ENCODE data around the gene DNAL1. TPM values are rescaled to one million over a fixed set of nuclear protein-coding genes. Genes with fewer than 3 reads are reported as not detected.

DNAL1 gene
- total and polyA plus RNA-seq, 2 experiments from 2014 or later = 5.9 to 16.7 TPM

DNA sequence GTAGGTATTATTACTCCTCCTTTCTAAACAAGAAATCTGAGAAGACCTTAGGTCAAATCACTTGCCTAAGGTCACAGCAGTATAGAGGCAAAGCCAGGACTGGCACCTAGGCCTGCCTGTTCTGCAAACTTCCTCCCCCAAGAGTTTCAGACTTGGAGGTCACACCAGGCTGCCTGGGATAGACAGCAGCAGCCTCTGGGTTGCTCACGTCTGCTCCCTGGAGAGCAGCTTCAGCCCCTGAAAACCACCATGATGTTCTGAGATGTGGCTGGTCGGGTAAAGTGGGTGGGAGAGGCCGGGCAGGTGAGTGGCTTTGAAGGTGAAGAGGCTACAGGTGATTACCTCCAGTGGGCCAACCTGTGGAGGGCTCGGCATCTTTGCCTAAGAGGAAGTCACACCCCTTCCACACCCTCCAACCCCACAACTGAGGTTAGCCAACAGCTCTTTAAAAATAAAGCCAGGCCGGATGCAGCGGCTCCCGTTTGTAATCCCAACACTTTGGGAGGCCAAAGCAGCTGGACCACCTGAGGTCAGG lies 106.4 kb downstream of the DNAL1 start:
- H3K4me3 ChIP-seq = no peak overlapping the region
- H3F3A ChIP-seq (ENCODE audit: insufficient read depth) = peaks cover 41% of the 10 kb centered on the region
- in situ Hi-C loops (cut with MboI) = no loop called here
- WGBS, 2 experiments (ENCODE audit: low coverage in 1 of 2, low lambda C conversion rate in 2 of 2, missing lambda C conversion rate in 2 of 2) = 77 to 86% methylated on average over 7 of the region's 7 CpGs
- no peak for DNase-seq
- H3K9me2 ChIP-seq (ENCODE audit: insufficient read depth) = no peaks in the 10 kb centered on the region
- no peaks in the 10 kb centered on the region for H3K36me3 ChIP-seq (ENCODE audit: low read depth)
- H3K27ac ChIP-seq = no peak overlapping the region
- no peak overlapping the region for H3K4me2 ChIP-seq (ENCODE audit: unreplicated experiment)
- no peak overlapping the region for H3K9ac ChIP-seq
- TF ChIP-seq EZH2 (IDR thresholded peaks at IDR 0.05; ENCODE audit: insufficient read depth, poor library complexity, severe bottlenecking) = no peak
- TF ChIP-seq EZH2phosphoT487 (IDR thresholded peaks at IDR 0.05; ENCODE audit: insufficient read depth, low read depth) = no peak
- H3K9me3 ChIP-seq (ENCODE audit: low read depth) = no peaks in the 10 kb centered on the region
- peaks cover 27% of the 10 kb centered on the region for H4K20me1 ChIP-seq (ENCODE audit: insufficient read depth)
- peaks cover 99% of the 10 kb centered on the region for H3K79me2 ChIP-seq (ENCODE audit: insufficient read depth)
- H2AFZ ChIP-seq = no peak overlapping the region
- H3K27me3 ChIP-seq (replicated peaks; ENCODE audit: insufficient read depth) = no peaks in the 10 kb centered on the region
- H3K4me1 ChIP-seq (ENCODE audit: insufficient read depth) = peaks cover 47% of the 10 kb centered on the region

DNA sequence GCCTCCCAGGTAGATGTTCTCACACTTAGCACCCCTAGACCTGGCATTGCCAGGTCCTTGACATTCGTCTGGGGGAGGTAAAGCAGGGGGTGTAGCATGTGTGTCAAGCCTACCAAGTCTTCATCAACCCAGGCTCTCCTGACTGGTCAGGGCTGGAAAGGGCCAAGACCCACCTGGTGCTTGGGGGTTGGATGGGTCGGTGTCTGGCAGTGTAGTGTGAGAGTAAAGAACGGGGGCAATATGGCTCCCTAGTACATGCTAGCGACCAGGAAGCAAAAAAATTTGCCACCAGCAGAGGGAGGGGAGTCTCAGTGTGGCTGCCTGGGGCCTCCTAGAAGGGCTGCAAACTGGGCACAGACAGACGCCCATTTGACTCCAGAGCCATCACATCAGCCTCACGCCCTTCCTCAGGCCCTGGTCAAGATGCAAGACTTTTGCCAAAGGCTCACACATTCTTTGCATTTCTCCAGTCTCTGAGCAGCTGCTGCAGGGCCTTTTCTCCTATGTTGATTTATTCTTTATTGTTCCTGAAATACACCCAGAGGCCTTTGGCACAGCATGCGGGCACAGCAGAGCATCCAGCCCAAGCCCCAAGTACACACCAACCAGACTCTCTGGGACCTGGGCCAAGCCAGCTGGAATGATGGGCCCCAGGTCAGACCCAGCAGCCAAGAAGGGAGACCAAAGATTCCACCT lies 107.7 kb downstream of the DNAL1 start:
- in situ Hi-C loops (cut with MboI) = no loop called here
- Histone ChIP-seq H3K4me1 (ENCODE audit: insufficient read depth) (peaks cover 59% of the 10 kb centered on the region), H3K4me3 (no peak overlapping the region), H3K9me3 (ENCODE audit: low read depth) (no peaks in the 10 kb centered on the region), H3K27me3 (replicated peaks; ENCODE audit: insufficient read depth) (no peaks in the 10 kb centered on the region), H3K36me3 (ENCODE audit: low read depth) (no peaks in the 10 kb centered on the region), H3K27ac (peak overlapping the region; percentile 94), H3K9ac (0 out of 2 replicates have a peak overlapping the region, but pooled peaks have one; percentile 70), H3K9me2 (ENCODE audit: insufficient read depth) (no peaks in the 10 kb centered on the region), H4K20me1 (ENCODE audit: insufficient read depth) (peaks cover 19% of the 10 kb centered on the region), H3K4me2 (ENCODE audit: unreplicated experiment) (peak overlapping the region; percentile 78), H3F3A (ENCODE audit: insufficient read depth) (peaks cover 51% of the 10 kb centered on the region), H2AFZ (no peak overlapping the region), H3K79me2 (ENCODE audit: insufficient read depth) (peaks cover 94% of the 10 kb centered on the region)
- peak; percentile 60 for DNase-seq
- TF ChIP-seq EZH2 (IDR thresholded peaks at IDR 0.05; ENCODE audit: insufficient read depth, poor library complexity, severe bottlenecking) (no peak), EZH2phosphoT487 (IDR thresholded peaks at IDR 0.05; ENCODE audit: insufficient read depth, low read depth) (no peak)
- WGBS, 2 experiments (ENCODE audit: low coverage in 1 of 2, low lambda C conversion rate in 2 of 2, missing lambda C conversion rate in 2 of 2) = 53 to 57% methylated on average over 7 of the region's 7 CpGs

Small RNAs within 50 kb of the gene (small RNA-seq; reads per million reads assigned to genes)
- not detected for gene RNU6-240P (ENCODE audit: low read depth, low replicate concordance)

Other genes with a start within 250 kb of the DNAL1 start
- 64.8 and 101 TPM in 2 replicates for gene NUMB, start 186.4 kb upstream of the DNAL1 start, total RNA-seq (2014; rRNA removed; shearing (Covaris generic))
- gene NUMB, start 186.4 kb upstream of the DNAL1 start, polyA plus RNA-seq (2016; fragmentation: Nextera tagmentation; extraction: Ambion mirVana) = 130 and 142 TPM in 2 replicates
- gene RIOX1, start 154.1 kb upstream of the DNAL1 start, total RNA-seq (2014; rRNA removed; shearing (Covaris generic)) = 16.6 and 20.4 TPM in 2 replicates
- 7.9 and 8.1 TPM in 2 replicates for gene RIOX1, start 154.1 kb upstream of the DNAL1 start, polyA plus RNA-seq (2016; fragmentation: Nextera tagmentation; extraction: Ambion mirVana)
- 5.7 and 10.7 TPM in 2 replicates for gene ACOT1, start 107.8 kb upstream of the DNAL1 start, total RNA-seq (2014; rRNA removed; shearing (Covaris generic))
- 9.7 and 12.4 TPM in 2 replicates for gene ACOT1, start 107.8 kb upstream of the DNAL1 start, polyA plus RNA-seq (2016; fragmentation: Nextera tagmentation; extraction: Ambion mirVana)
- gene HEATR4, start 86.0 kb upstream of the DNAL1 start, total RNA-seq (2014; rRNA removed; shearing (Covaris generic)) = 0.32 TPM in 1 of 2 replicates, not detected in the other
- gene HEATR4, start 86.0 kb upstream of the DNAL1 start, polyA plus RNA-seq (2016; fragmentation: Nextera tagmentation; extraction: Ambion mirVana) = 0.16 and 0.43 TPM in 2 replicates
- gene ACOT2, start 75.8 kb upstream of the DNAL1 start, total RNA-seq (2014; rRNA removed; shearing (Covaris generic)) = 67.5 and 77.2 TPM in 2 replicates
- 56.0 and 56.9 TPM in 2 replicates for gene ACOT2, start 75.8 kb upstream of the DNAL1 start, polyA plus RNA-seq (2016; fragmentation: Nextera tagmentation; extraction: Ambion mirVana)
- gene ACOT4, start 53.1 kb upstream of the DNAL1 start, total RNA-seq (2014; rRNA removed; shearing (Covaris generic)) = 0.38 and 1.5 TPM in 2 replicates
- gene ACOT4, start 53.1 kb upstream of the DNAL1 start, polyA plus RNA-seq (2016; fragmentation: Nextera tagmentation; extraction: Ambion mirVana) = 1.3 and 1.6 TPM in 2 replicates
- not detected in 2 replicates for gene ACOT6, start 32.5 kb upstream of the DNAL1 start, total RNA-seq (2014; rRNA removed; shearing (Covaris generic))
- gene ACOT6, start 32.5 kb upstream of the DNAL1 start, polyA plus RNA-seq (2016; fragmentation: Nextera tagmentation; extraction: Ambion mirVana) = not detected in 2 replicates
- 14.2 and 18.2 TPM in 2 replicates for gene PNMA1, start 69.4 kb downstream of the DNAL1 start, total RNA-seq (2014; rRNA removed; shearing (Covaris generic))
- 64.7 and 67.7 TPM in 2 replicates for gene PNMA1, start 69.4 kb downstream of the DNAL1 start, polyA plus RNA-seq (2016; fragmentation: Nextera tagmentation; extraction: Ambion mirVana)
- 7.2 and 7.5 TPM in 2 replicates for gene PTGR2, start 206.8 kb downstream of the DNAL1 start, total RNA-seq (2014; rRNA removed; shearing (Covaris generic))
- gene PTGR2, start 206.8 kb downstream of the DNAL1 start, polyA plus RNA-seq (2016; fragmentation: Nextera tagmentation; extraction: Ambion mirVana) = 9.0 and 9.4 TPM in 2 replicates
- 64.6 and 70.1 TPM in 2 replicates for gene ZNF410, start 241.9 kb downstream of the DNAL1 start, total RNA-seq (2014; rRNA removed; shearing (Covaris generic))
- 54.1 and 59.0 TPM in 2 replicates for gene ZNF410, start 241.9 kb downstream of the DNAL1 start, polyA plus RNA-seq (2016; fragmentation: Nextera tagmentation; extraction: Ambion mirVana)